GM19035 (cell line): ENCODE results near the gene BNIP1.
"Not testable (repeated sequence)": the region's sequence is repeated elsewhere in the genome, so short reads cannot be mapped to it uniquely, and the experiment has no call there.

Source experiments
- ATAC-seq: cut with Tn5 transposase; IDR thresholded peaks from one replicate; pipeline ENCODE4 v1.9.1; 2021; ENCODE audit not compliant: unreplicated experiment

The BNIP1 gene, protein sequence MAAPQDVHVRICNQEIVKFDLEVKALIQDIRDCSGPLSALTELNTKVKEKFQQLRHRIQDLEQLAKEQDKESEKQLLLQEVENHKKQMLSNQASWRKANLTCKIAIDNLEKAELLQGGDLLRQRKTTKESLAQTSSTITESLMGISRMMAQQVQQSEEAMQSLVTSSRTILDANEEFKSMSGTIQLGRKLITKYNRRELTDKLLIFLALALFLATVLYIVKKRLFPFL

DNA sequence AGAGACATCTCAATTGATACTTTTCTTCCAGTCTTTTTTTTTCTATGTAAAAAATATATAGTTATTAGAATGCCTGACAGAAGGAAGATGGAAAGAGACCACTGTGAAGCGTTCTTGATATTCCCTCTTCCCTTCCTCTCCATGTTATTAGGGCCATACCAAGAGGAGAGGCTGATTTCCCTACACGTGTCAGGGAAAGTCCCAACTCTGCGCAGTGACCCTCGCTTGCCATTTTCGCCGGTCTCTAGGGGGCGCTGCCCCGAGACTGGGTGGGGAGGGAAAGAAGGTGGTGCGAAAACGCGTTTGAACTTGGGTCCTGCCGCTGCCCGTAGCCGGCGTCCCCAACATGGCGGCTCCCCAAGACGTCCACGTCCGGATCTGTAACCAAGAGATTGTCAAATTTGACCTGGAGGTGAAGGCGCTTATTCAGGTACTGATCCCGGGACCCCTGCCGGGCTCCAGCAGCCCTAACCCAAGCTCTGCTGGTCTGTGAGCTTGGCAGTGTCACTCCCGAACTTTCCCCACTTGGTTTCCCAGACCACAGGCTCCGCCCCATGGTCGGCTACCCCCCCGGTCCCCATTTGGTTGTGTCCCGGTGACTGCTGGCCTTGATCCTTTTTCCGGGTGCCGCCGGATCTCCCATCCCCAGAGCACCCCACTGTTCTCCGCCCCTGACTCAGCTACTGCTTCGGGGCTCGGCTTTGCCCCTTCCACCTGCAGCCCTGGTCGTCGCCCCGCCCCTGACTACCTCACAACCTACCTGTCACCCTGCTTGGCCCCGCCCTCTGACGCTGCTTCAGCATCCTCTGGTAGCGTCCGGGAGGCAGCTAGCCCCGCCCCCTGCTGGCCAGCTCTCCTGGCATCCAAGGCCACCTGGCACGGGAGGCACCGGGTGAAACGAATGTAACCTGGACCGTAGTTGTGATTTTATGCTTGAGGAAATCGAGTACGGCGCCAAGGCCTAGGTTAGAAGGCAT, at the start of gene BNIP1:
Gene BNIP1, plus strand, starts transcription at position 332 of the 977 bp plus-strand sequence. Its CDS starts 15 bp downstream, at position 347.
- peak; percentile 92 for ATAC-seq

DNA sequence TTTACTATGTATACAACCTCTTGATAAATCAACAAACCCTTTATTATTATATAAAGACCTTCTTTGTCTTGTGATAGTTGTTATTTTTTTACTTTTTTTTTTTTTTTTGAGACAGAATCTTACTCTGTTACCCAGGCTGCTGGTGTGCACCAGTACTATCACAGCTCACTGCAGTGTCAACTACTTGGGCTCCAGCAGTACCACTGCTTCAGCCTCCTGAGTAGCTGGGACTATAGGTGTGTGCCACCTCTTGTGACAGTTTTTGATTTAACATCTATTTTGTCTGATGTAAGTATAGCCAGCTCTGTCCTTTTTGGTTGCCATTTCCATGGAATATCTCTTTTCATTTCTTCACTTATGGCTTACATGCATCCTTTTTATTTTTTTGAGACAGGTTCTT, 45.5 kb upstream of the BNIP1 start:
- no peak for ATAC-seq

DNA sequence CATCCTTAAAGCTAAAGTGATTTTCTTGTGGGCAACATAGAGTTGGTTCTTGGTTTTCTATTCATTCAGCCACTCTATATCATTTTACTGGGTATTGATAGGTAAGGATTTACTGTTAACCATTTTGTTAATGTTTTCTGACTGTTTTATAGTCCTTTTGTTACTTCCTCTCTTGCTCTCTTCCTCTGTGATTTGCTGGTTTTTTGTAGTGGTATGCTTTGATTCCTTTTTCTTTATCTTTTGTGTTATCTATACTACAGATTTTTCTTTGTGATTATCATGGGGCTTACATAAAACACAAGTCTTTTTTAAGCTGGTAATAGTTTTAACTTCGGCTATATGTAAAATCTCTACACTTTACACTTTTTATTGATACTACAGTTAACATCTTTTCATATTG, 44.9 kb upstream of the BNIP1 start:
- ATAC-seq = no peak

DNA sequence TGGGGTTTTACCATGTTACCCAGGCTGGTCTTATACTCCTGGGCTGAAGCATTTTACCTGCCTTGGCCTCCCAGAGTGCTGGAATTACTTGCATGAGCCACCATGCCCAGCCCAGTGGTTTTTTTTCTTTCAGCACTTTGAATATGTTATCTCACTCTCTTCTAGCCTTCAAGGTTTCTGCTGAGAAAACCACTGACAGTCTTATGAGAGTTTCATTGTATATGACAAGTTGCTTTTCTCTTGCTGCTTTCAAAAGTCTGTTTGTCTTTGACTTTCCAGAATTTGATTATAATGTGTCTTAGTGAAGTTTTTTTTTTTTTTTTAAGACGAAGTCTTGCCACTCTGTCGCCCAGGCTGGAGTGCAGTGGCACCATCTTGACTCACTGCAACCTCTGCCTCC, 43.1 kb upstream of the BNIP1 start:
- no peak for ATAC-seq

DNA sequence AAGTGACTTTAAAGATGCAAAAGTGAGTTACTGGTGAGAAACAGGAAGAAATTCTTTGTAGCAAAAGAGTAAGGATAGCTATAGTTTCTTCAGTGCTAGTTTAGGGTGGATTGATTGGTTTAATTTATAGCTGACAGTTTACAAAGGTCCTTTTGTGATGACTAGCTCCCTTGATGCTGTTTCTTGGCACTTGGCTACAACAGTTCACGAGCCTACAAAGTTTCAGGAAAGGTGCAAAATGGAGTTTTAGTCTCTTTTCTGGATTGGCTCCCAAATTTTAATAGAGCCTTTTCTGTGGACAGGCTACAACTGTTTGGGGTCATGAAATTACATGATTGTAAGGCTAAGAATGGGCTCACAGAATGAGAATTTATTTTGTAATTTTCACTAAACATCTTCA, 40.9 kb upstream of the BNIP1 start:
- ATAC-seq = no peak

DNA sequence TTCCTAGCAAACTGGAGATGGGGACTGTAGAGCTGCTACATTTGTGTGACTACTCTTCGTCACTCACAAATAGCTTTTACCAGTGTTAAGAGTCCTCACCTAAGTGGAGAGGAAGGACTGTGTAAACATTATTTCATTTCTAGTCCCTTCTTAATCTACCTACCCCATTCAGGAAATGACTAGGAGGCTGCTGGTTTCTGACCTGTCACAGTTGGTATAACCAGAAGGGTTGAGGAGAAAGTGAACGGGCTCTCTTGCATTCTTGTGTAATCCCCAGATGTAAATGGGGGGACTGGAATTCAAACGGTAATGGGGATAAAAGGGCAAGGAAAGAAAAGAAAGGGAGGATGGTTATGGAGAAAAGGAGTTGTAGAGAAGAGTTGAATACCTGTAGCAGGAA, 35.4 kb upstream of the BNIP1 start:
- no peak for ATAC-seq

DNA sequence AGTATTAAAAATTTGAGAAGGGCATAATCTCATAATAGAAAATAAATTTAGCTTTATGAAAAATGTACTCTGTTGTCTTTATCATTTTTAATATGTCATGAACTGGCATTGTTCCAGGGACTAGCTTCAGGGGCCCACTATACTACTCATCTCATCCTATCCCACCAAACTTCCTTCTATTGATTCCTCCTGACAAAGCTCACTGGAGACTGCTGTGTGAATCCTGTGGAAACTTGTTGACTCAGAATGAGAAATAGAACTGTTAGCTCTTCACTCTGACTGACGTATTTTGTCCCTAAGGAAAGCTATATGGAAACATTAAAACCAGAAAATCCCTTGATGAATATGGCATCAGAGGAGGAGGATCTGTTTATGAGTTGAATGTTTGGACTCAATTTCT, 29.8 kb upstream of the BNIP1 start:
- no peak for ATAC-seq

DNA sequence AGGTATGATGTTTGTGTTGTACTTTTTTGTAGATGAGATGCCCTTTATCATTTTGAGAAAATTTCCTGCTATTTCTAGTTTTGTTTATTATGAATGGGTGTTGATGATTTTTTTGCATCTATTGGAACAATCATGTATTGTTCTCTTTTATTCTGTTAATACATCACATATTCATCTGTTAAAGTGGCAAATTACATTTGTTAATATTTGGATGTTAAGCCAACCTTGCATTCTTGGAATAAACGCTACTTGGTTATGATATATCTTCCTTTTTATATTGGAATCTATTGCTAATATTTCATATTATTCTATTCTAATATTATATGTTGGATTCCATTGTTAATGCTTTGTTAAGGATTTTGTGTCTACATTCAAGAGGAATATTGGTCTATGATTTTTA, 24.6 kb upstream of the BNIP1 start:
- ATAC-seq = no peak

DNA sequence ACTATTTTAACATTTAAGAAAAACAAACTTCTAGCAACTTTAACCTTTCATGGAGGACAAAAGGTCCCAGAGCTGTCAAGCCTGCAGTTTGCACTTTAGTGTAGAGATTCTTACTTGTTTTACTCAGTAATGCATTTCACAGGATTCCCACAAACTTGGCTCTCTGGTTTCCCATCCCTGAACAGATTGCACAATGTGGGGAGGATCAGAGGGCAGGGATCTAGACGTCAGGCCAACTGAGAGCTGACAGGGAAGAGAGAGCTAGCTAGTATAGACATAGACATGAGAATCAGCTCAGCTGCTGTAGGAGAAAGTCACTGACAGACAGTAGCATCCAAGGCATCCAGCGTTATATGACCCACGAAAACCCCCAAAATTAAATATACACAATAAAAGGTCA, 20.9 kb upstream of the BNIP1 start:
- ATAC-seq = no peak

DNA sequence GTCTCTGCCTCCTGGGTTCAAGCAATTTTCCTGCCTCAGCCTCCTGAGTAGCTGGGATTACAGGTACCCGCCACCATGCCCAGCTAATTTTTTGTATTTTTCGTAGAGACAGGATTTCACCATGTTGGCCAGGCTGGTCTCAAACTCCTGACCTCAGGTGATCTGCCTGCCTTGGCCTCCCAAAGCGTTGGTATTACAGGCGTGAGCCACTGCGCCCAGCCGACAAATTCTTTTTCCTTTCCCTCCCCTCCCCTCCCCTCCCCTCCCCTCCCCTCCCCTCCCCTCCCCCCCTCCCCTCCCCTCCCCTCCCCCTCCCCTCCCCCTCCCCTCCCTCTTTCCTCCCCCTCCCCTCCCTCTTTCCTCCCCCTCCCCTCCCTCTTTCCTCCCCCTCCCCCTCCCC, 12.2 kb upstream of the BNIP1 start:
- not testable (repeated sequence) for ATAC-seq

DNA sequence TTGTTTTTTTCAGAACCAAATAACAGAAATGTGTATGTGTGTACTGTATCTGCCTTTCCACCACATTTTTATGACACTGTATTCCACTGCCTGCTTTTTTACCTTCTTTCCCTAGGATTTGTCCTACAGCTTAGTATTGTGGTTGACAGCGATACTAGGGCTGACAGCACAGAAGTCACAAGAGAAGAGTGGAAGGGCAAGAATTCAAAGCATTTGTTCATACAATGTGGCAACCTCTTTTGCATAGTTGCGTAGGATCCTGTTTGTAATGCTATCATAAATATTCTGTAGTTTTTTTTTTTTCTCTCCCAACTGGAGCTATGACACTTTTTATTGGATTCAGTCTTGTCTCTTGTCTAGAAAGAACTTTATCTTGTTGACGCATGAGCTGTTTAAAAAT, 5.6 kb upstream of the BNIP1 start:
- ATAC-seq = no peak

DNA sequence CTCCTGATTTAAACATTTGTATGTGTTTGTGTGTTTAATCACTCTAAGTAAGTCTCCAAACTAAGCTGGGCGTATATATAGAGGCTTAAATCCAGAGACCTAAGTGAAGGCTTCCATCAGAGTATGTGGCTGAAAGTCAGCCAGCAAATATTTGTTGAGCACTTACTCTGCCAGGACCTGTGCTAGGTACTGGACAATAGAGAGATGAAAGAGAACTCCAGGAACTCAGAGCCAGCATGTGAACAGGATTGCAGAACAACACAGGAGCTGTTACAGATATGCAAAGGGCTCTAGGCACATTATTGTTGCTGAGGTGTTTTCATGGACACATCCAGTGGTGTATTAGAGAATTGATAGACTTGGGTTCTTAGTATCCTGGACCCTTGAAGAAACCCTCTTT, 4.7 kb upstream of the BNIP1 start:
- no peak for ATAC-seq

DNA sequence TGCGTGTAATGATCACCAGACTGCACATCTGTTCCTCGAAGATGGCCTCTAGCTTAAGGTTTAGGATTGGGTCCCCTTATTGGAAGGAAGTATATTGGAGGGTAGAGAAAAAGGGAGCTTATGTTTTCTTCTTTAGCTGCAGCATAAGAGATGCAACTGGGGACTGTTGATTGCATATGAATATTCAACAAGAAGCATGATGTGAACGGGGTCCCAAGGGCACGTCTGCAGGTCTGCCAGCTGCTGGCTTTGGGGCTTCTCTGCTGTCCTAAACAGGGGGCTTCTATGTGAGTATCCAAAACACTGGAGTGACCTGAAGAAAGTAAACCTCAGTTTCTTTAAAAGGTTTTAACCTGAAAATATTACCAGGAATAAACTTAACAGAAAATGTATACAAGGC, 3.6 kb upstream of the BNIP1 start:
- no peak for ATAC-seq

DNA sequence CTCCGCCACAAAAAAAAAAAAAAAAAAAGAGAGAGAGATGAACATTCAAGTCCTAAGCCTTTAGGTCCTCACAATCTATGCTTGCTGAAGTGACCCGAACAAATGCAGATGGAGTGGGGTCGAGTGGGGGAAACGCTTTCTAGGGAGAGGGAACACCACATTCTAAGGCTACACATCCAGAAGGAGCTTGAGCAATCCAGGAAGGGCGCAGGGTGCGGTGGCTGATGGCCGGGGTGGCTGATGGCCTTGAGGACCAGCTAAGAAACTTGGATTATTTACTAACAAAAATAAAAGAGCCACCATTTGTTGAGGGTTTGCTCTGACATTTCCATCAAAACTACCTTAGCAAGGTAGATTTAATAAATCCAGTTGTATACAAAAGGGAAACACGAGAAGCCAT, 764 bp upstream of the BNIP1 start:
- ATAC-seq = no peak

DNA sequence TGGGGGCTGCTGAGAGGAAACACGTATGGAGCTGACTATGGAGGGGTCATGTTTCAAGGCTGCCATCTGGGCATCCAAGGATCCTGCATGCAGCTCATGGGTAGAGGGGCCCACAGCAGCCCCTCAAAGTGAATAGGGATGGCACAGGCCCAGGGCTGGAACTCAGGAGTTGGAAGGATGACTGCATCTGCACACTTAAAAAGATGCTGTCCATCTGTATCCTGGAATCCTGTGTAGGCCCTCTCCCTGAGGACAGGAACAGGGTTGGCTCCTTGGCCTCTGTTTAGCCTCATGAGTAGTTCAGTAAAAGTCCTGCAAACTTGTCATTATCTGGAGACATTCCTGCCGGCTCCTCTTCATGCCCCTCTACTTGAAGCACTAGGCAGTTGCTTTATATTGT, 4.0 kb downstream of the BNIP1 start:
- no peak for ATAC-seq

DNA sequence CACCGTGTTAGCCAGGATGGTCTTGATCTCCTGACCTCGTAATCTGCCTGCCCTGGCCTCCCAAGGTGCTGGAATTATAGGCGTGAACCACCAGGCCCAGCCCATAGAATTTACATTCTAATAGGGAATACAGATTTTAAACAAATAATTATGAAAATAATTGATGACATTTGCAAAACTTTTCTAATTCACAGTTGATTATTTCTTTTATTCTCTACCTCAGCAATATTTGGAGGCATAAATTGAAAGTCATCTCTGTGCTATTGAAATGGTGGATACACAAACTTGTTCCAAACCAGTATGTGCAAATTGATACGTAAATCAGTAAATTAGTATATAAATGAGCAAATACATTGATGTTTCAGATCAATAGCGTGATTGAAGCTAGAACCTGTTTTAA, 8.2 kb downstream of the BNIP1 start:
- no peak for ATAC-seq

DNA sequence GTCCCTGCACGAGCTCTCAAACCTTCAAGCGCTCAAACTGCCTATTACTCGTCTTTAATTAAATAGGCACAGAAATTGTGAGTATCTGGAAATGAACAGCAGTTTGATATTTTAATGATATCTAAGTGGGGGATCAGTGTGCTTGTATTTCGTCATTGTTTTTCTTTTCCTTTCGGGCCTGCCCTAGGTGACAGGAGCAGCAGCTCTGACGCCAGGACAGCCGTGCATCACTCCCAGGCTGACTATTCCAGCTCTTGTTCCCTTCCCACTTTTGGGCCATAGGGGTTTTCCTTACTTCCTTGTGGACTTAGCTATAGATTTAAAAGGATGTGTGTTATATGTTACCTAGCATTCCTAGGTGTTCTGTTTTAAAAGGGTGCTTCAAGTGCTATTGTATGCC, 9.5 kb downstream of the BNIP1 start:
- no peak for ATAC-seq

DNA sequence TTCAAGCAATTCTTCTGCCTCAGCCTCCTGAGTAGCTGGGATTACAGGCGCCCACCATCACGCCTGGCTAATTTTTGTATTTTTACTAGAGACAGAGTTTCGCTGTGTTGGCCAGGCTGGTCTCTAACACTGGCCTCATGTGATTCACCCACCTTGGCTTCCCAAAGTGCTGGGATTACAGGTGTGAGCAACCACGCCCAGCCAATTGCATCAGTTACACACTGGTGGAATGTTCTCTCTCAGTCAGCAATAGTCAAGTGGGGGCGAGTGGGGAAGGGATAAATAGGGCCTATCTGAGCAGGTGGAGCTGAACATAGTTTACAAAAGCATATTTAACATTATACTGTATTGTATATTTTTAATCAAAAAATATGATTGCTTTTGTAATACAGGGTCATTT, 10.3 kb downstream of the BNIP1 start:
- not testable (repeated sequence) for ATAC-seq

DNA sequence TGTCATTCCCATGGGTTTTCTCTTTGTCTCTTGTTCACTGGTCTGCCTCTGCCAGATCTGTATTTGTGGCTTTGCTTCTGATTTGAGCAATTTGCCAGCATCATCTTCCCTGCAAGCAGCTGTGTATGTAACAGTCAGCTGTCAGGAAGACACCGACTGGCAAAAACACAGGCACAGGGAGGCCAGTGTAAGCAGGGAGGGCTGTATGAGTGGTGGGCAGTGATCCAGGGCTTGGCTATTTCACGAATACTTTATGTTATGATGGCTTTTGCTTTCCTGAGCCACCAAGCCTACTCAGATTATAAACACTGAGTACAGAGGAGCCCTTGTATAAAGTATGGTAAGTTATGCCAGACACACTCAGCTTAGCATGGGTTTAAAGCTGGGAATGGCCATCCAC, 11.6 kb downstream of the BNIP1 start:
- no peak for ATAC-seq

DNA sequence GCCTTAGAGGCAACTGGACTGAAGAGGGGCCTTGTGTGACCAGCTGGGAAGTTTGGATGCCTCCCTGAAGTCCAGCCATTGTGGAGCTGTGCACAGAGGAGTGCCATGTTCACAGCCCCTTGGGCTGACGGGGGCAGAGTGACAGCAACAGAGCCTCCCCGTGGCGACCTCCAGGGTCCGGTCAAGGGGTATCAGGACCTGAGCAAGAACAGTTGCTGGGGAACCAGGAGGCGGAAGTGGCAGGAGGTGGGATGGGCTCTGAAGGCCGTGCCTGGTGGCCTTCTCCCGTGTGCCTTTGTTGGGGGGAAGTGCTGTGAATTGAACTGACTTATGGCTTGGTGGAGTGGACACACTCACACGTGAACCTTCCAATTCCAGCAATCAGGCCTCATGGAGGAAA, 14.0 kb downstream of the BNIP1 start:
- no peak for ATAC-seq

DNA sequence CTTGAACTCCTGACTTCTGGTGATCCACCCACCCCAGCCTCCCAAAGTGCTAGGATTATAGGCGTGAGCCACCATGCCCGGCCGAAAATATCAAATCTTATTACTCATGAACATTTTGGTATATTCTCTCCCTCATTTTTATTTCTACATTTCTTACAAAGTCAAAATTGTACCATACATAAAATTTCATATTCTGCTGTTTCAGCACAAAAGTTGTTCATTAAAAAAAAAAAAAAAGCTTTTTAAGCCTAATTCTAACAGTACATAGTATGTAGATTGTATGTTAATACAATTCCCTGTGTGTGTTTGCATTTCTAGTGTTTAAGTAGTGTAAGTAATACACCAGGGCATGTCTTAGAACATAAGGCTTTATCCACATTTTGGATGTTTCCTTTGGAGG, 14.9 kb downstream of the BNIP1 start:
- no peak for ATAC-seq

DNA sequence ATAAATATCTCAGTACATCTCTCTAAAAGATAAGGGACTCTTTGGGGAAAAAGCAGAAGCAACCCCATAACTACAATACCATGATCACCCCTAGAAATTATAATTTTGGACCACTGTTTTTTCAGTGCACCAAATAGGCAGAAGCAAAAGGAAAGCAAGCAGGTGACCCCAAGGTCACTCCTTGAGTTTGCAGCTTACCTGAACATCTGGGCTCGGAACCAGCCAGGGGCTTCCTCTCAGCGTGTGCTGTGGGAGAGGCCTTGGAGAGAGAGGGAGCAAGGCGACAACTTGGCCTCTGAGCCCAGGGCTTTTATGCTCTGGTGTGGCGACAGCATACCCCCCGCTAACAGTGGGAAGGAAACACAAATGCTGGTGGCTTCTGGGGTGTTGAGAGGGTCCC, 16.8 kb downstream of the BNIP1 start:
- no peak for ATAC-seq
